SKM-1 (cell line): ENCODE measurements around the gene OR7C1.
"Not testable (repeated sequence)": the region's sequence is repeated elsewhere in the genome, so short reads cannot be mapped to it uniquely, and the experiment has no call there.

Source experiments
- DNase-seq: peaks from one replicate; lab custom pipeline; 2025; ENCODE audit not compliant: unreplicated experiment; lab: John Stamatoyannopoulos, UW

OR7C1 gene

GRCh38 chr19:14835011-14835410, at the start of gene OR7C1, which contains the start of gene OR7A5:
OR7C1 (minus strand) TSS chr19:14835185; CDS start chr19:14800136, 35,049 bp downstream.
OR7A5 (minus strand) TSS chr19:14835185; CDS start chr19:14828241, 6,944 bp downstream.
- no peak for DNase-seq

GRCh38 chr19:14871619-14872230, 36.7 kb upstream of the OR7C1 start:
- no peak for DNase-seq

- no peak for DNase-seq
Measured at GRCh38 chr19:14868497-14868896, 33.5 kb upstream of the OR7C1 start.

GRCh38 chr19:14848822-14849221, 13.8 kb upstream of the OR7C1 start, which contains the start of gene OR7A10:
OR7A10 (minus strand) TSS chr19:14848922; CDS start chr19:14841877, 7,045 bp downstream.
- DNase-seq, result no peak

GRCh38 chr19:14843578-14843977, 8.6 kb upstream of the OR7C1 start:
- no peak for DNase-seq

GRCh38 chr19:14843169-14843568, 8.2 kb upstream of the OR7C1 start:
- no peak for DNase-seq

GRCh38 chr19:14840206-14840605, 5.2 kb upstream of the OR7C1 start:
- no peak for DNase-seq

GRCh38 chr19:14837391-14837790, 2.4 kb upstream of the OR7C1 start:
- DNase-seq, result no peak

- DNase-seq, result no peak
Measured at GRCh38 chr19:14830702-14831101, 4.3 kb downstream of the OR7C1 start.

GRCh38 chr19:14826006-14826405, 9.0 kb downstream of the OR7C1 start:
- DNase-seq, result no peak

GRCh38 chr19:14821937-14822336, 13.0 kb downstream of the OR7C1 start:
- DNase-seq, result peak; percentile 41

- no peak for DNase-seq
Measured at GRCh38 chr19:14818588-14818987, 16.4 kb downstream of the OR7C1 start.

- no peak for DNase-seq
Measured at GRCh38 chr19:14817052-14817451, 17.9 kb downstream of the OR7C1 start.

- no peak for DNase-seq
Measured at GRCh38 chr19:14814982-14815652, 19.9 kb downstream of the OR7C1 start.

GRCh38 chr19:14809272-14810057, 25.5 kb downstream of the OR7C1 start:
- no peak for DNase-seq

- DNase-seq, result no peak
Measured at GRCh38 chr19:14804765-14805164, 30.2 kb downstream of the OR7C1 start.

- DNase-seq, result no peak
Measured at GRCh38 chr19:14798760-14799159, 36.2 kb downstream of the OR7C1 start.

- no peak for DNase-seq
Measured at GRCh38 chr19:14796021-14796420, 39.0 kb downstream of the OR7C1 start.

- DNase-seq, result no peak
Measured at GRCh38 chr19:14795078-14795721, 39.8 kb downstream of the OR7C1 start.

GRCh38 chr19:14792250-14792649, 42.7 kb downstream of the OR7C1 start:
- not testable (repeated sequence) for DNase-seq

- no peak for DNase-seq
Measured at GRCh38 chr19:14786421-14786851, 48.5 kb downstream of the OR7C1 start.
